ENCODE results near the gene MARK1.
"Not testable (repeated sequence)": the region's sequence is repeated elsewhere in the genome, so short reads cannot be mapped to it uniquely, and the experiment has no call there.

The MARK1 gene

DNA sequence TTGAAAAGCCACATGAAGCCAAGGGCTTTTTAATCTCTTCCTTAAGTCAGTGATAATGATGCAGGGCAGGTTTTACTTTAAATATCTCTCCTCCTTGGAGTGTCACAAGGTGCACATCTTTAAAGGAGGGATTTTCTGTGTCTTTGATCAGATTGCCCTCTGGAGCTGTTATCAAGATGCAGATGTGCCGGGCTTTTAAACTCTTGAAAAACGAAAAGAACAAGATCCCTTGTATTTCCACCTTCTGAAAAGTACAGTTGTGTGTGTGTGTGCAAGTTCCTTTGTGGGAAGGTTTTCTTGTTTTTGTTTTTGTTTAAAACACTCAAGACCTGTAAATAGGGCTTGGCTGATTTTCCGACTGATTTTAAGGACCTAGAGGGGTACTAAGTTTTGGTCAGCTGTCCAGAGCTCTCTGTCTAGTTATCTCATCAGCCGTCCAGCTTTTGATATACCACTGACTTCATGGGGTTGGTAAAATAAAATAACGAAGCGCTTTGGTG, 1.6 kb downstream of the MARK1 start:
- DNase-seq: no peak

DNA sequence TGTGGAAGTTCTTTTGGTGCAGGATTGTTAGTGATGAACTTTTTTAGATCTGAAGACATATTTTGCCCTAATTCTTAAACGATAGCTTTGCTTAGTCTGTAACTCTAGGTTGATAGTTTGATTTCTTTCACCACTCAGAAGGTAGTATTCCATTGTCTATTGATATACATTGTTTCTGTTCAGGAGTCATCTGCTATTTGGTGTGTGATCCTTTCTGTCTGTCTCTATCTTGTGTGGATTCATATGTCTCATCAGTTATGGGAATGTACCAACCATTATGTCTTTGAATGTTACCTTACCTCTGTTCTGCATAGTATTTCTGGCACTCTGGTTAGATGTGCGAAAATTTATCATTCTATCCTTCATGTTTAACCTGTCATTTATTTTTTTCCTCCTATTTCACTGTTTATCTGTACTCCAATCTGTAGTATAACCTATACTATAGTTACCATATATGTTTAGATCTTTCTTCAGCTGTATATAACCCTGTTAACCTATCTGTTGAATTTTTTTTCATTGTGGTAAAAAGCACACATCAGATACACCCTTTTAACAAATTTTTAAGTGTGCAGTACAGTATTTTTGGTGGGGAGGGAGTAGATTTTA, 5.7 kb downstream of the MARK1 start:
- no peak for DNase-seq

DNA sequence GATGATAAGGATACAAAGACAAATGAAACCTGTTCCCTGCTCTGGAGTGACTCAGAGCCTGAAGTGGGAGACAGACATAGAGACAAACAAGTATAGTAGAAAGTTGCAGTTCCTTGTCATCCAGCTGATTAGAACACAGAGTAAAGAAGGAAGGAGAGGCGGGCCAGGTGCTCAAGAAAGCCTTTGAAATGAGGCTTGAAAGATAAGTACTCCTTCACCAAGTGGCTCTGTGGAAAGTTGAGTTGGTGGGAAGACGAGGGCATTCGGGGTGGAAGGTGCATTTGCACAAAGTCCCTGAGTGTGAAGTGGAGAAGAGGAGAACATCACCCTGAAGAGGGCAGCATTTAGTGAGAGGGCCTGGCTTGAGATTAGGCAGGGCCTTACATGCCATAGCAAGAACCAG, 17.0 kb downstream of the MARK1 start:
- DNase-seq: no peak

DNA sequence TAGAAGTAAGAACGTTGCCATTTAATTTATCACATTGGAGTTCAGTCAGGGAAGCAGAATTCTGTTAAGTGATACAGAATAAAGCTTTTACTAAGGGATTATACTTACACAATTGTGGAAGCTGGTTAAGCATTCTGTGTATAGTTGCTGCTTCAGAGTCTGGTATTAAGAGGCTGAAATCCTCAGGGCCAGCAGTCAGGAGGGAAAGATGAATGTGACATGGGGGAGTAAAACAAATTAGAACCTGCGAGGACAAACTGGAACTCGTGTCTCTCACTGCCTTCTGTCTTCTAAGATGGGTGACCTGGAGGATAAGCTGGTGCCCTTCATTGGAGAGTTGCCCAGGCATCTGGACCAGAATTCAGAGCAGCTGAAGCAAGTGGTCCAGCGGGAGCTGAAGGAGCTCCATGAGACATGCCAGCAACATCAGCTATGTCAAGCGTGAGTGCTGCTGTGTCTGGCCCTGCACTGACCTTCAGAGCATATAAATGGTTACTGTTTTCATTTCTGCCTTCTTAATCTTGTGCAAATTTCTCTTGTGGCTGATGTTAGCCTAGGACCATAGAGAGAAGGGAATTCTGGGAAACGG, 23.0 kb downstream of the MARK1 start:
- no peak for DNase-seq

DNA sequence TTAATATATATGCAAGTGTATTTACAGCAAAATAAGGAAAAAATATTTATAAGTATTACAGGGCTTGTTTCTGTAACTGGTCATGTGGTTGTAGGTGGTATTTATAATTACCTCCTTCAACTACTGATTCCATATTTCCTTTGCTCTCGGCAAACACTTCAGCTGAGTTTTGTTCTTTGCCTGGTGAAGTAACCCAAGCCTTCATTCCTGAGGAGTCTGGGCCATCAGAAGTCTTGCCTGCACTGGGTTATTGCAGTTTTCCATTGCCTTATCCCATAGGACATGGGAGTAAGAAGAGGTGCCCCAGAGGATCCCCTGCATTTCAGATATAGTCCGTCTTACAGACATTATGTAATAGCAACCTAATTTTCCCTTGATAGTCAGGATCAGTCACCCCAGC, 23.8 kb downstream of the MARK1 start:
- no peak for DNase-seq

DNA sequence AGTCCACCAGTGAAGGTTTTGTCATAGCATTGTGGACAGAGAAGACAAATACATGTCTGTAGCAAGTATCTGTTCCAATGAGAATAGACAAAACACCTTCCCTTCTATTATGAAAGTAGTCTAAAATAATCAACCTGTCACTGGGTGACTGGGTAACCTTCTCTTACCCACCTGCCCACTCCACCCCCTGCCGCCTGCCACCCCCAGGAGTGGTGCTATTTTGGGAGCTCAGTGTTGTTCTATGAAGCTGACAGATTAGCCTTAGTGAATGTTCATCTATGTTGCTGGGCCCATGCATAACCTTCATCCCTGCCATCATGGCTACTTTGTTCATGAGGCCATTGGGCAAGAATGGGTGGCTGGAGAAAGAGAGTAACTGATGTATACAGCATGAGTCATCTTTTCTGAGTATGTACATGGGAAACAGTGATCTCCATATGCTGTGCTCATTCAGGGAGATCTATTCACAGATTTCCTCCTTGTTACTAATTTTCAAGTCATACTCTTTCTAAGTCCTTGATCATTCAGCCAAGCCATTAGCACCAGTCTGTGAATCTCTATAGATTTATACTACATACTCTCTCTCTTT, 24.8 kb downstream of the MARK1 start:
- no peak for DNase-seq

DNA sequence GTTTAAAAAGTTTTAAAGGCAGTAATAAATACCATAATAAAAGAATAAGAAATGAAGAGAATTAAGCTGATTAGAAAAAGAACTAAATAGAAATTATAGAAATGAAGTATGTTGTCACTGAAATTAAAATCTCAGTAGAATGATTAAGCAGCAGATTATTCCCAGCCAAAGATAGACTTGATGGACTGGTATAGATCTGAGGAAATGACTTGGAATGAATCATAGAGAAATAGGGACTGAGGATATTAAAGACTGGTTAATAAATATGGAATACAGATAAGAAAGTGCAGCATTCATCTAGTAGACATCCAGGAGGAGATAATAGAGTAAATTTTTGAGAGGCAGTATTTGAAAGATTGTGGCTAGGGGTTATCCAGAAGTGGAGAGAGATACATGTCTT, 28.7 kb downstream of the MARK1 start:
- no peak for DNase-seq

DNA sequence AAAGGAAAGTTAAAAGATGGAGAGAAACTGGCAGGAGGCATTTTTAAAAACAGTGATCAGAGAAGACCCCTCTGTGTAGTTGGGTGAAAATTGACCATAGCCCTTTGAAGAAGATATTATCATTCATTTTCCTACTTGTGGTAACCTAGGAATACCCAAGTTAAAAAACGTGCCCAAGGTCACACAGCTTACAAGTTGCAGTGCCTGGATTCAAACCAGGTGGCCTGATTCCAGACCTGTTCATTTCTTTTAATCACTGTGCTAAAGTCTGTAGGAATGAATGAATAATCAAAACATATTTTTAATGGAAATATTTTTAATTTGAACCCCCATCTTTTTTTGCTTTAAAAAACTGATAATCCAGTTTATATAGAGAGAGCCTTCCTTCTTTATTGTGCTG, 35.6 kb downstream of the MARK1 start:
- no peak for DNase-seq

DNA sequence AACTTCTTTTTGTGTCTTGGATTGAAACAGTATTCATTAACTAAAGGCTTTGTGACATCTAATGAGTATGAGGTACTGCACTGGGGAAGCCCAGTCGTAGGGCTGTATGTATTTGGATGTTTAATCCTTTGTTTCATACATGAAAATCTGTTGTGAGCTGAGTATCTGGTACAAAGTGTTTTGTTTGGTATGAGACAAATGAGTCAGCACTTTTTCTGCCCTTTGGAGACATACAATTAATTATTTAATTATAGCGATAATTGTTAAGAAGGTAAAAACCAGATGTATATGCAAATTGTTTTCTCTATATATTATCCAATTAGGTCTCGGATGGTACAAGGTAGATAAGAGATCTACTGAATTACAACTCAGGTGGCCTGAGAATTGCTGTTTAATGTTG, 36.3 kb downstream of the MARK1 start:
- DNase-seq: no peak

DNA sequence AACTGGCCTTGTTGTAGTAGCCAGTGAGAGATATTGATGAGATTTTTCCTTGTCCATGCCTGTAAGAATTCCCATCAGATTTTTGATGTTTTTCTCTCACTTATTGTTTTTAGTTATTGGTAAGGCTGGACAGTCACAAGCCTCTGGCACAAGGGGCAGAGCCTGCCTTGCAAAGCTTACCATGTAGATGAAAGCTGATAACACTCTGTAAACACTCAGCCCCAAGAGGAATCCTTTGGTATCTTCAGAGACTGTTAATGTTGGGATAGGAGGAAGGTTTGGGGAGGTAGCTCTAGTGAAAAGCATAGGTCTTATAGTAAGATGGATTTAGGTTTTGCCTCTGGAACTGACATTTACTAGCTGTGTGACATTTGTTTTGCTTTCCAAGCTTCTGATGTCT, 37.7 kb downstream of the MARK1 start:
- DNase-seq: no peak

DNA sequence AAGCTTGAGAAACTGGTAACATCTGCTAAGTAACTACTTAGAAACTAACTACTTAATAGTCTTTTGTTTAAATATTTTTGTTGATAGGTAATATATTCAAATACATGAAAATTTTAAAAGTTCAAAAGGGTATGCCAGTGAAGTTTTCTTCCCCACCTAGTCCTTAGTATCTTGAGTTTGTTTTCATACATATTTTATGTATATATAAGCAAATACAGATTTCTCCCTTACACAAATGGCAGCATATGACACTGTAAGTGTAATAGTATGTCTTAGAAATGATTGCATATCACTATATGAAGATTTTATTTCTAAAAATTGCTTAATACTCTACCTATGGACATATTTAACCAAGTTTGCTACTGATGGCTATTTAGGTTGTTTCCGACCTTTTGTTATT, 38.9 kb downstream of the MARK1 start:
- no peak for DNase-seq

DNA sequence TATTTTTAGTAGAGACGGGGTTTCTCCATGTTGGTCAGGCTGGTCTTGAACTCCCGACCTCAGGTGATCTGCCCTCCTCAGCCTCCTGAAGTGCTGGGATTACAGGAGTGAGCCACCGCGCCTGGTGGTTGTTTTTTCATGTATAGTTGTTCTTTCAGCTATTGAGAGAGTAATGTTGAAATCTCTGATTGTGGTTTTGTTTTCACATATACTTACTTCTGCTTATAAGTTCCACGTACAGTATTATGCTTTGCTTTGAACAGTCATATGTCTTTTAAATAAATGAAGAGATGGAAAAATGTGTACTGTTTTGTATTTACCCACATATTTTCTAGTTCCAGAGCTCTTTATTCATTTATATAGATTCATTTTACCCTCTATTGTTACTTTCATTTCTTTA, 44.5 kb downstream of the MARK1 start:
- DNase-seq: no peak

DNA sequence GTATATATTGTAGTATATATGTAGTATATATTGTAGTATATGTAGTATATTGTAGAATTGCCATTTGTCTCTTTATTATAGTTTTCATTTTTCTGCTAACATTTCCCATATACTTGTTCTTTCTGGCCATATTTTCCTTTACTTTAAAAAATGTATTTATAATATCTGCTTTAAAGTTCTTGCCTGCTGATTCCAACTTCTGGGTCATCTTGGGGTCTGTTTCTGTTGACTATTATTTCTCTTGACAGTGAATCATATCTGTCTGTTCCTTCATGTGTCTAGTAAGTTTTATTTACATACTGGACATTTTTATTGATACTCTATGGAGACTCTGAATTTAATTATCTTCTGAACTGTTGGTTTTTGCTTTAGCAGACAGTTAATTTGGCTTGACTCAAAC, 45.9 kb downstream of the MARK1 start:
- no peak for DNase-seq

DNA sequence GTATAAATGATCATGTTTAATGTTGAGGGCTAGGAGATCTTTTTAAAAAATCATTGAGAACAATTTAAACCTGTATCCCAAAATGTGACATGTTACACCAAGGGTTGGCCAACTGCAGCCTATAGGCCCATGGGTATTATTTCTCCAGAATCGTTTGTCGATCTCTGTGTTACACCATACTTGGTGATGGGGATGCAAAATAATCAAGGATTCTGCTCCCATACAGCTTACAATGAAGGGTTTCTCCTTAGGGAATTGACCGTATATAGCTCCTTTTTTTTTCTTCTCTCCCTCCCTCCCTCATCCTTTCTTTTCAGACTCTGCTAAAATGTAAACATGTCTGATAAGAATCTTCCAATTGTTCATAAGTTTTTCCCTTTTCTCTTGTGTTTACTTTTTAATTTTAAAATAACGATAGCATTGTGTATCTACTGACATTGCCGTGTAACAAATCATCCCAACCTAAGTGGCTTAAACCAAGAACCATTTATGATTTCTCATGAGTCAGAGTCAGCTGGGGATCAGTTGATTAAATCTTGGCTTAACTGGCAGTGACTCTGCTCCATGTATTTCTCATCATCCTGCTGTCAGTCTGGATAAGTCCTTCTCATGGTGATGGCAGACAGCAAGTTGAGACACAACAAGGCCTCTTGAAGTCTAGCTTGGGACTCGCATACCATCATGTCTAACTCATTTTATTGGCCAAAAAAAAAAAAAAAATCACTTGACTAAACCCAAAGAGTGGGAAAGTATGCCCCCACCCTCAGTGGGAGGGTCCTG, 48.0 kb downstream of the MARK1 start:
- no peak for DNase-seq

DNA sequence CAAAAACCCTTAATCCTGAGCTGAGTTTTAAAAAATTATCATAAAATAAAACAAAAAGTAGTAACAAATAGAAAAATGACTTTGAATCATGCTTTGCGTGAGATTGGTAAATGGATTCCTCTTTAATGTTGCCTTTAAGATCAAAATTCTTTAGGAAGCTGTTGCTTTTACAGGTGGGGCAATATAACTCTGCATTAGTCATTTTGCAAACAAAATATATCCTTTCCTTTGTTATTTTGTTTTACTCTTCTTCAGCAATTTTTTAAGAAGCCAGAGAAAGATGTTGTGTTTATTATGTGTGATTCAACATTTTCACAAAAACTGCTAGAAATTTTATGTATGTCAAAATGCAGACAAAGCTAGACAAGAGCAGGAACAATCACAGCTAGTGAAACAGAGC, 50.0 kb downstream of the MARK1 start:
- DNase-seq: no peak

DNA sequence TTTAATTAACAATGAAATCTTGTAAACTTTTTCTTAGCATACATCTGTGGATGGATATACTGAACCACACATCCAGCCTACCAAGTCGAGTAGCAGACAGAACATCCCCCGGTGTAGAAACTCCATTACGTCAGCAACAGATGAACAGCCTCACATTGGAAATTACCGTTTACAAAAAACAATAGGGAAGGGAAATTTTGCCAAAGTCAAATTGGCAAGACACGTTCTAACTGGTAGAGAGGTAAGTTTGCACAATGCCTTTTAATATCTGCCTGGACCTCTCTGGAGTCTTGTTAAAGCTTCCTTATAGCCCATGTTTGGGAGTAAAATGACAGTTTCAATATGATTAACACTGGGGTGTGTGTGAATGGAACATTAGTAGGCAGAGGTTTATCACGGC, 51.4 kb downstream of the MARK1 start:
- DNase-seq: no peak

DNA sequence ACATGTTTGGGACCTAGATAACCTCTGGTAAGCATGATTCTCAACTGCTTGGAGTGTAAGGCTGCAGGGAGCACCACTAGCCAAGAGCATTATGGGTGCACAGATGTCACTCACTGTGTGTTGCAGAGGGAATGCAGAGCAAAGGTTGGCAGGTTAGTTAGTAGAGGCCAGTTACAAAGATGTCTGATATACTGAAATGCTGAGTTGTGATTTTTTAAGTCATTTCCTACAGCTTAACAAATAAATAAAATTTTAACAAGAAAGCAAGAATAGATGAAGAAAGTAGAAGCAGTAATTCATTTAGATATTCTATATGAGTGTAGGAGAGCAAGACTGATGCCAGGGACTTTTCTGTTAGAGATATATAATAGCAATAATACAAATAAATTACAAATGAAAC, 64.8 kb downstream of the MARK1 start:
- DNase-seq: no peak

DNA sequence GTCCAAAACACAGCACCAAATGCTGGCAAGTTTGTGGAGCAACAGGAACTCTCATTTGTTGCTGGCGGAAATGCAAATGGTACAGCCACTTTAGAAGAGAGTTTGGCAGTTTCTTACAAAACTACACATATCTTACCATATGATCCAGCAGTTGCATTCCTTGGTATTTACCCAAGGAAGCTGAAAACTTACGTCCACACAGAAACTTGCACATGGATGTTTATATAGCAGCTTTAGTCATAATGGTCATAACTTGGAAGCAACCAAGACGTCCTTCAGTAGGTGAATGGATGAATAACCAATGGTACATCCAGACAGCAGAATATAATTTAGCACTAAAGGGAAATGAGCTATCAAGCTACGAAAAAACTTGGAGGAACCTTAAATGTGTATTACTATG, 66.4 kb downstream of the MARK1 start:
- no peak for DNase-seq

DNA sequence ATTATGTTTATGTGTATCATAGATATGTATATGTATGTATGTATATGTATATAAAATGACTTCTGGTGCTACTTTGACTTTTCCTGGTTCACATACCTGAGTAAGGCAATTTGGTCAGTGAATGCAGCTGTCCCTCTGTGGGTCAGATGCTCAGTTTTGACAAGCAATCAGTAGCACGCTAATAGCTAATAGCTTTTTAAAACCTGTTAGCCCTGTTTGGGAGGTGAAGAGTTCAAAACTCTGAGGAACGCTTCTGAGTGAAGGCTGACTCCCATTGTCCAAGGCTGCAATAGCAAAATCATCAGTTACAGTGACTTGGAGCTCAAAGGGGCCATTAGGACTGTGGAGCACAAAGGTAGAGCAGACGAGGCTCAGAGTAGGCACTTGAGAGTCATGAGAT, 67.2 kb downstream of the MARK1 start:
- DNase-seq: no peak

DNA sequence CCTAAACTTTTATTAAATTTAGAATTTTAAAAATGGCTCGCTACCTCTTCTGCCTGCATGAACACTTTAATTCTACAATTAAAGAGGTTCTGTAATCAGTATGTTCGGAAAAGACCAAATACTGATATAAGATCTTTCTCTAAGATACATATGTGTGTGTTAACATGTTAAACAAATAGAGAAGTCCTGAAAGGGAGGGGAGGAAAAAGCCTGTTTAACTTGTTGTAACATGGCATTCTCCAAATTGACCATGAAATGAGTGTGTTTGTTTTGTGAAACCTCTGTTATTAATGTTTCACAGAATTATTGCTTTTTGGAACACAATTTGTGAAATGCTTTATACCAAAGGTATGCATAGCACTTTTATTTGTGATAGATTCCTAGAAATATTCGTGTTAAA, 77.0 kb downstream of the MARK1 start:
- DNase-seq: no peak

DNA sequence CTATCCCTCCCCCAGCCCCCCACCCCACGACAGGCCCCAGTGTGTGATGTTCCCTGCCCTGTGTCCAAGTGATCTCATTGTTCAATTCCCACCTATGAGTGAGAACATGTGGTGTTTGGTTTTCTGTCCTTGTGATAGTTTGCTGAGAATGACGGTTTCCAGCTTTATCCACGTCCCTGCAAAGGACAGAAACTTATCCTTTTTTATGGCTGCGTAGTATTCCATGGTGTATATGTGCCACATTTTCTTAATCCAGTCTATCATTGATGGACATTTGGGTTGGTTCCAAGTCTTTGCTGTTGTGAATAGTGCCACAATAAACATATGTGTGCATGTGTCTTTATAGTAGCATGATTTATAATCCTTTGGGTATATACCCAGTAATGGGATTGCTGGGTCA, 77.7 kb downstream of the MARK1 start:
- DNase-seq: not testable (repeated sequence)

DNA sequence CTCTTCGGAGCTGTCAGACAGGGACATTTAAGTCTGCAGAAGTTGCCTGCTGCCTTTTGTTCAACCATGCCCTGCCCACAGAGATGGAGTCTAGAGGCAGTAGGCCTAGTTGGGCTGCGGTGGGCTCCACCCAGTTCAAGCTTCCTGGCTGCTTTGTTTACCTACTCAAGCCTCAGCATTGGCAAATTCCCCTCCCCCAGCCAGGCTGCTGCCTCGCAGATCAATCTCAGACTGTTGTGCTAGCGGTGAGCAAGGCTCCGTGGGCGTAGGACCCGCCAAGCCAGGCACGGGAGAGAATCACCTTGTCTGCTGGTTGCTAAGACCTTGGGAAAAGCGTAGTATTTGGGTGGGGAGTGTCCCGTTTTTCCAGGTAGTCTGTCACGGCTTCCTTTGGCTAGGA, 83.2 kb downstream of the MARK1 start:
- DNase-seq: not testable (repeated sequence)

DNA sequence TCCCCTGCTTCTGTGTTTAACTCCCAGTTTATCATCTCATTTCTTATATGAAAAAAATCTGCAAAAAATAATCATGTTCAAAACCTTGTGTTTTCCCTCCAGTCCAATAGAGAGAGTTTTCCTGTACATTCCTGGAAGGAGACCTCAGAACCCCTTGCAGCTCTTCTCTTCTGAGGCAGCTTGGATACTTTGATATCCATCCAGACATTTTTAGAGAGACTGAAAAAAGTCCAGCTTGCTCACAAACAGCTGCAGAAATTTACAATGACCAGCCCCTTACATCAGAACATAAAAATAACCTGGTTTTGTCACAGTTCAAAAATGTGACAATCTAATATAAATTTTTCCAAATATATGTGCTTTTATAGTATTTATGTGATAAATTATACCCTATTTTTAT, 88.9 kb downstream of the MARK1 start:
- no peak for DNase-seq

DNA sequence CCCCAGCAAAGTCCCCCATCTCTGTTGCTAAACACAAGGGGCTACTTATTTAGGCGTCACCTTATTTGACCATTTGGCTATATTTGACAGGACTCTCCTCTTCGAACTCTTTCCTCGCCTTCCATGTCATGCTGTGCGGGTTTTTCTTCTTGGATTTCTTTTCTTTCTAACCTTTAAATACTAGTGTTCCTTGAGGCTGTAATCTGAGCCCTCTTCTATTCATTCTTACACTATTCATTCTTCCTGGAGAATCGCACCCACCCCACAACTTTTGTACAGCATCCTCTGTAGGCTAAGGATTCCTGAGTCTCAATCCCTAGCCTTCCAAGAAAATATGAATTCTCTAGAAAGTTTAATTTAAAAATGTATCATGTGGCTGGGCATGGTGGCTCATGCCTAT, 100.5 kb downstream of the MARK1 start:
- DNase-seq: no peak

All from CD4-positive, alpha-beta T cell treated with Interleukin-1 beta for 1 hour (primary cell).